GM12865 (cell line): Measurements from ENCODE around the gene CCN6.
A peak's percentile ranks its signal among the peaks of the same experiment; 100 is the strongest.
"Not testable (repeated sequence)": the region's sequence is repeated elsewhere in the genome, so short reads cannot be mapped to it uniquely, and the experiment has no call there.

Experiments
- DNase-seq: peaks from one replicate; pipeline ENCODE4 v3.0.0; 2010; ENCODE audit warnings: low read depth
- H3K4me3 ChIP-seq: 2 replicates; pipeline ENCODE4 v1.5.1; 2011; ENCODE audit warnings: mild to moderate bottlenecking, low read depth, low read length, control low read depth
- CTCF ChIP-seq: IDR thresholded peaks from 2 replicates; pipeline ENCODE4 v1.5.1; 2011; ENCODE audit warnings: low read length, control low read depth, low read depth, inconsistent platforms; ENCODE audit not compliant: insufficient read depth; ENCODE audit errors: missing control alignments

The CCN6 gene

GRCh38 chr6:112087916-112088315 lies 34.0 kb downstream of the CCN6 start:
- H3K4me3 ChIP-seq = peak overlapping the region; percentile 88
- no peak for TF ChIP-seq CTCF
- DNase-seq = no peak

- no peak overlapping the region for H3K4me3 ChIP-seq
- DNase-seq = no peak
- no peak for TF ChIP-seq CTCF
Measured at GRCh38 chr6:112096901-112097300, 43.0 kb downstream of the CCN6 start.

- DNase-seq = no peak
- no peak for TF ChIP-seq CTCF
- H3K4me3 ChIP-seq = no peak overlapping the region
Measured at GRCh38 chr6:112100561-112100960, 46.7 kb downstream of the CCN6 start.

- DNase-seq, H3K4me3 ChIP-seq: not testable (repeated sequence)
Measured at GRCh38 chr6:112106026-112106425, 52.1 kb downstream of the CCN6 start.

GRCh38 chr6:112106562-112106961 lies 52.7 kb downstream of the CCN6 start:
- no peak for DNase-seq
- no peak overlapping the region for H3K4me3 ChIP-seq
- TF ChIP-seq CTCF = no peak

- DNase-seq = no peak
- no peak overlapping the region for H3K4me3 ChIP-seq
Measured at GRCh38 chr6:112109262-112109661, 55.4 kb downstream of the CCN6 start.

GRCh38 chr6:112113431-112113830 lies 59.5 kb downstream of the CCN6 start:
- TF ChIP-seq CTCF = no peak
- no peak overlapping the region for H3K4me3 ChIP-seq
- DNase-seq = no peak

More at GRCh38 chr6:112109262-112109661, 55.4 kb downstream of the CCN6 start:
- no peak for TF ChIP-seq CTCF
